Measurements from ENCODE around the gene ZNF821.
A peak's percentile ranks its signal among the peaks of the same experiment; 100 is the strongest.
"Not testable (repeated sequence)": the region's sequence is repeated elsewhere in the genome, so short reads cannot be mapped to it uniquely, and the experiment has no call there.

Gene ZNF821

GRCh38 chr16:71830359-71830758 is 53.6 kb downstream of the ZNF821 start:
- TF ChIP-seq CTCF (conservative IDR thresholded peaks at IDR 0.05): no peak
- H3K27ac ChIP-seq: no peak overlapping the region

- TF ChIP-seq CTCF (conservative IDR thresholded peaks at IDR 0.05): no peak
Observed at GRCh38 chr16:71826533-71827017, 57.4 kb downstream of the ZNF821 start.

GRCh38 chr16:71817155-71817500 is 66.9 kb downstream of the ZNF821 start:
- not testable (repeated sequence) for H3K27ac ChIP-seq

More at GRCh38 chr16:71826533-71827017, 57.4 kb downstream of the ZNF821 start:
- no peak overlapping the region for H3K27ac ChIP-seq

GRCh38 chr16:71811261-71811803 is 72.7 kb downstream of the ZNF821 start:
- no peak overlapping the region for H3K27ac ChIP-seq
- TF ChIP-seq CTCF (conservative IDR thresholded peaks at IDR 0.05): no peak

- peak overlapping the region; percentile 89 for H3K27ac ChIP-seq
Observed at GRCh38 chr16:71810155-71810530, 73.8 kb downstream of the ZNF821 start.
